H1 (cell line): ENCODE data around the gene DDX60. TPM values are rescaled to one million over a fixed set of nuclear protein-coding genes. Genes with fewer than 3 reads are reported as not detected.

ENCODE experiments used
- CTCF ChIA-PET: fragments of 300-600 bp; sonication (Branson Sonifier 250); formaldehyde crosslinking; loops from one replicate; lab custom pipeline; 2021; ENCODE audit not compliant: partially characterized antibody; lab: Charles Lee
- POLR2A ChIA-PET: fragments of 300-600 bp; sonication (Branson Sonifier 250); formaldehyde crosslinking; loops from one replicate; lab custom pipeline; 2021; ENCODE audit warnings: inconsistent platforms; ENCODE audit not compliant: partially characterized antibody; lab: Charles Lee
- DNase-seq, 2 experiments: peaks; one replicate each; pipeline versions ENCODE4 v3.0.0 to v3.0.0-alpha.2; 2010 to 2022; ENCODE audit warnings: low spot score in 2 of 2, low read depth in 1 of 2, mixed read lengths in 1 of 2
- FAIRE-seq: peaks from 2 replicates; lab custom pipeline; 2011; peaks lifted over from hg19 to GRCh38; lab: Jason Lieb, UNC
- H2AFZ ChIP-seq: 2 replicates; pipeline ENCODE4 v1.8.1; 2012; ENCODE audit warnings: low read length, inconsistent platforms
- H2AK5ac ChIP-seq: 2 replicates; pipeline ENCODE4 v1.6.1; 2013; ENCODE audit warnings: low read depth, low read length
- H2BK120ac ChIP-seq: replicated peaks from 2 replicates; pipeline ENCODE3; 2013; ENCODE audit warnings: low read depth, low read length, inconsistent platforms
- H2BK12ac ChIP-seq: 2 replicates; pipeline ENCODE4 v1.6.1; 2013; ENCODE audit warnings: low read depth, low read length
- H2BK15ac ChIP-seq: 2 replicates; pipeline ENCODE4 v1.6.1; 2013; ENCODE audit warnings: low read length
- H2BK20ac ChIP-seq: 2 replicates; pipeline ENCODE4 v1.6.1; 2013; ENCODE audit warnings: low read length
- H2BK5ac ChIP-seq: 2 replicates; pipeline ENCODE4 v1.6.1; 2013; ENCODE audit warnings: low read depth, low read length
- H3K14ac ChIP-seq: 2 replicates; pipeline ENCODE4 v1.6.1; 2013; ENCODE audit warnings: inconsistent platforms; ENCODE audit not compliant: insufficient read length
- H3K18ac ChIP-seq: 2 replicates; pipeline ENCODE4 v1.6.1; 2013; ENCODE audit warnings: low read length; ENCODE audit errors: extremely low read depth
- H3K23ac ChIP-seq: 2 replicates; pipeline ENCODE4 v1.6.1; 2013; ENCODE audit warnings: inconsistent platforms; ENCODE audit not compliant: insufficient read length
- H3K23me2 ChIP-seq: 2 replicates; pipeline ENCODE4 v1.6.1; 2013; ENCODE audit warnings: low read depth, low read length
- H3K27ac ChIP-seq: 2 replicates; pipeline ENCODE4 v1.6.1; 2011; ENCODE audit warnings: low read depth, low read length, inconsistent platforms
- H3K27me3 ChIP-seq, 4 experiments: replicated peaks in 1 of 4; 1 replicate in 1 of 4; 2 replicates in 3 of 4; pipeline versions ENCODE4 v1.6.1 to v1.8.1; 2011 to 2013; ENCODE audit warnings: low read length in 3 of 4, mild to moderate bottlenecking in 3 of 4, inconsistent platforms in 2 of 4, mixed read lengths in 2 of 4, moderate library complexity in 1 of 4; ENCODE audit not compliant: control insufficient read depth in 3 of 4, insufficient read depth in 3 of 4; ENCODE audit errors: extremely low read depth in 1 of 4
- H3K36me3 ChIP-seq, 4 experiments: 2 replicates each; pipeline versions ENCODE4 v1.6.1 to v1.8.1; 2011 to 2013; ENCODE audit warnings: mild to moderate bottlenecking in 4 of 4, low read length in 3 of 4, moderate library complexity in 2 of 4, control low read depth in 1 of 4, inconsistent platforms in 1 of 4; ENCODE audit not compliant: insufficient read depth in 4 of 4, control insufficient read depth in 2 of 4
- H3K4ac ChIP-seq: replicated peaks from 2 replicates; pipeline ENCODE3; 2013; ENCODE audit warnings: low read length, low read depth, mixed read lengths, inconsistent platforms; ENCODE audit not compliant: insufficient read length
- H3K4me1 ChIP-seq, 4 experiments: replicated peaks in 1 of 4; 1 replicate in 1 of 4; 2 replicates in 3 of 4; pipeline versions ENCODE4 v1.6.1 to v1.8.1; 2011 to 2013; ENCODE audit warnings: low read length in 3 of 4, inconsistent platforms in 2 of 4, mixed read lengths in 1 of 4; ENCODE audit not compliant: insufficient read depth in 4 of 4, control insufficient read depth in 3 of 4
- H3K4me2 ChIP-seq, 2 experiments: 2 replicates each; pipeline versions ENCODE4 v1.6.1 to v1.8.1; 2011 to 2013; ENCODE audit warnings: low read depth in 2 of 2, low read length in 2 of 2, control low read depth in 1 of 2, inconsistent platforms in 1 of 2, mild to moderate bottlenecking in 1 of 2; ENCODE audit not compliant: insufficient read depth in 1 of 2
- H3K4me3 ChIP-seq, 4 experiments: fragments of 200-600, 300-600 bp in 1 of 4; sonication (generic), shearing (Covaris generic), sonication (Bioruptor Twin) in 1 of 4; 2 replicates each; pipeline versions ENCODE4 v1.5.1 to v1.8.1; 2011 to 2016; ENCODE audit warnings: low read length in 4 of 4, low read depth in 3 of 4, control low read depth in 2 of 4, inconsistent platforms in 2 of 4, mild to moderate bottlenecking in 2 of 4, mixed read lengths in 1 of 4, moderate library complexity in 1 of 4; ENCODE audit not compliant: insufficient read depth in 2 of 4; ENCODE audit errors: extremely low read depth in 1 of 4
- H3K56ac ChIP-seq: replicated peaks from 2 replicates; pipeline ENCODE3; 2013; ENCODE audit warnings: low read depth, mild to moderate bottlenecking, mixed read lengths, low read length, inconsistent platforms; ENCODE audit not compliant: insufficient read length
- H3K79me1 ChIP-seq: 2 replicates; pipeline ENCODE4 v1.6.1; 2013; ENCODE audit warnings: low read depth, low read length, control low read depth
- H3K79me2 ChIP-seq, 2 experiments: 2 replicates each; pipeline versions ENCODE4 v1.6.1 to v1.8.1; 2012 to 2013; ENCODE audit warnings: low read length in 2 of 2, mild to moderate bottlenecking in 2 of 2, inconsistent platforms in 1 of 2; ENCODE audit not compliant: insufficient read depth in 2 of 2, control insufficient read depth in 1 of 2
- H3K9ac ChIP-seq, 4 experiments: replicated peaks in 1 of 4; 1 replicate in 1 of 4; 2 replicates in 3 of 4; pipeline versions ENCODE4 v1.6.1 to v1.8.1; 2011 to 2013; ENCODE audit warnings: low read depth in 3 of 4, low read length in 3 of 4, control low read depth in 2 of 4, mild to moderate bottlenecking in 2 of 4, moderate library complexity in 2 of 4, inconsistent platforms in 1 of 4; ENCODE audit errors: extremely low read depth in 1 of 4
- H3K9me3 ChIP-seq, 2 experiments: 2 replicates each; pipeline versions ENCODE4 v1.6.1 to v1.8.1; 2012 to 2013; ENCODE audit warnings: mild to moderate bottlenecking in 2 of 2, moderate library complexity in 2 of 2, control low read depth in 1 of 2, inconsistent platforms in 1 of 2, low read depth in 1 of 2, low read length in 1 of 2, mixed read lengths in 1 of 2; ENCODE audit not compliant: insufficient read depth in 2 of 2
- H4K20me1 ChIP-seq, 2 experiments: replicated peaks in 1 of 2; 2 replicates each; pipeline versions ENCODE3 to v1.8.1; 2011 to 2013; ENCODE audit warnings: inconsistent platforms in 2 of 2, low read length in 2 of 2, mild to moderate bottlenecking in 1 of 2; ENCODE audit not compliant: insufficient read depth in 2 of 2, control insufficient read depth in 1 of 2
- H4K5ac ChIP-seq: 2 replicates; pipeline ENCODE4 v1.6.1; 2013; ENCODE audit warnings: low read length, low read depth, mixed read lengths, inconsistent platforms; ENCODE audit not compliant: insufficient read length
- H4K8ac ChIP-seq: 2 replicates; pipeline ENCODE4 v1.8.0; 2013; ENCODE audit warnings: mild to moderate bottlenecking, moderate library complexity, low read length, inconsistent platforms; ENCODE audit not compliant: insufficient read depth; ENCODE audit errors: extremely low read depth
- H4K91ac ChIP-seq: replicated peaks from 2 replicates; pipeline ENCODE3; 2013; ENCODE audit warnings: low read length, mixed read lengths, inconsistent platforms; ENCODE audit not compliant: insufficient read length
- BACH1 ChIP-seq: IDR thresholded peaks from 2 replicates; pipeline ENCODE4 v1.6.1; 2012; ENCODE audit warnings: low read length, improper control_type of control experiment
- CEBPB ChIP-seq: IDR thresholded peaks from 2 replicates; pipeline ENCODE4 v1.6.1; 2012; ENCODE audit warnings: low read depth, low read length
- CHD1 ChIP-seq: IDR thresholded peaks from 2 replicates; pipeline ENCODE4 v1.6.1; 2012; ENCODE audit warnings: low read depth, low read length, improper control_type of control experiment
- HDAC6 ChIP-seq: IDR thresholded peaks from one replicate; pipeline ENCODE4 v1.7.1; 2012; ENCODE audit warnings: low read depth, mild to moderate bottlenecking, inconsistent platforms, low read length, moderate library complexity
- KDM1A ChIP-seq: fragments of 200-600, 300-600 bp; sonication (generic); IDR thresholded peaks from 2 replicates; pipeline ENCODE4 v1.7.1; 2016; ENCODE audit warnings: mild to moderate bottlenecking, low read length, borderline replicate concordance
- TAF7 ChIP-seq: optimal IDR thresholded peaks from 2 replicates; pipeline ENCODE3; 2011; ENCODE audit warnings: low read depth, mild to moderate bottlenecking, inconsistent platforms, low read length, moderate library complexity, borderline replicate concordance
- polyA plus RNA-seq, 7 experiments: library from polyadenylated mRNA; depleted of rRNA in 3 of 7; stranded (reverse) in 5 of 7; unstranded in 2 of 7; fragments of >200 nt in 5 of 7; fragments of 200-250 nt in 2 of 7; gene quantifications; 1 replicate in 5 of 7; 2 replicates in 1 of 7; 4 replicates in 1 of 7; pipeline versions ENCODE4 v1.2.1 to v1.2.3, GENCODE V29; 2011 to 2013; ENCODE audit warnings: missing spikeins in 2 of 7, mixed read lengths in 2 of 7
- total RNA-seq: library from RNA; stranded (reverse); fragmentation: NEBNext Ultra II Directional; extraction: Animal tissue kit (Norgen Biotek cat#: 25700); gene quantifications from 2 replicates; pipeline ENCODE4 v1.2.1, GENCODE V29; 2021
- TF ChIP-seq, protein P1 (sequence below): IDR thresholded peaks from 2 replicates; pipeline ENCODE4 v1.6.1; 2012; ENCODE audit warnings: low read length, inconsistent platforms

Gene DDX60
- total and polyA plus RNA-seq, 2 of the 8 experiments (the other 6 are each of a cell fraction or from before 2014, with no cell fraction given): 1.00 to 1.6 TPM

DNA sequence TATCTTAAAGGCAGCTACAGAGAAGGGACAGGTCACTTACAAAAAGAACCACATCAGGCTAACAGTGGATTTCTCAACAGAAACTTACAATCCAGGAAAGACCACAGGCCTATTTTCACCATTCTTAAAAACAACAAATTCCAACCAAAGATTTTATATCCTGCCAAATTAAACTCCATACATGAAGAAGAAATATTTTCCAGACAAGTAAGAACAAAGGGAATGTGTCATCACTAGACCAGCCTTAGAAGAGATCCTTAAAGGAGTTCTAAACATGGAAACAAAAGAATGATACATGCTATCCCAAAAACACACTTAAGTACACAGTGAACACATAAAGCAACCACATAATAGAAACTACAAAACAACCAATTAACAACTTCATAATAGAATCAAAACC lies 120.6 kb downstream of the DDX60 start:
- TF ChIP-seq KDM1A (no peak), CHD1 (no peak), BACH1 (no peak), CEBPB (no peak), HDAC6 (no peak), TAF7 (no peak)
- TF ChIP-seq, protein P1, sequence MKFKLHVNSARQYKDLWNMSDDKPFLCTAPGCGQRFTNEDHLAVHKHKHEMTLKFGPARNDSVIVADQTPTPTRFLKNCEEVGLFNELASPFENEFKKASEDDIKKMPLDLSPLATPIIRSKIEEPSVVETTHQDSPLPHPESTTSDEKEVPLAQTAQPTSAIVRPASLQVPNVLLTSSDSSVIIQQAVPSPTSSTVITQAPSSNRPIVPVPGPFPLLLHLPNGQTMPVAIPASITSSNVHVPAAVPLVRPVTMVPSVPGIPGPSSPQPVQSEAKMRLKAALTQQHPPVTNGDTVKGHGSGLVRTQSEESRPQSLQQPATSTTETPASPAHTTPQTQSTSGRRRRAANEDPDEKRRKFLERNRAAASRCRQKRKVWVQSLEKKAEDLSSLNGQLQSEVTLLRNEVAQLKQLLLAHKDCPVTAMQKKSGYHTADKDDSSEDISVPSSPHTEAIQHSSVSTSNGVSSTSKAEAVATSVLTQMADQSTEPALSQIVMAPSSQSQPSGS: no peak
- TF ChIP-seq, all 59 proteins: peak for 0
- H3K79me1 ChIP-seq: no peaks in the 10 kb centered on the region
- H3K4me1 ChIP-seq: no peaks in the 10 kb centered on the region
- no peak overlapping the region for H2BK20ac ChIP-seq
- H3K4ac ChIP-seq: no peak overlapping the region
- no peak overlapping the region for H3K9ac ChIP-seq
- no peak overlapping the region for H2BK5ac ChIP-seq
- H4K5ac ChIP-seq: no peak overlapping the region
- no peak overlapping the region for H3K18ac ChIP-seq
- H3K79me2 ChIP-seq: no peaks in the 10 kb centered on the region
- H3K9me3 ChIP-seq: peaks cover 10 to 16% of the 10 kb centered on the region in 2 experiments
- DNase-seq (no peak), FAIRE-seq (no peak)
- no peak overlapping the region for H3K4me2 ChIP-seq
- no peak overlapping the region for H2BK12ac ChIP-seq
- ChIA-PET CTCF (interaction anchor here (1.3 kb wide), 1 partner anchor 11 kb away, joined by 3 read pairs; no protein-coding TSS in a partner anchor), POLR2A (no interaction called here)
- no peak overlapping the region for H3K56ac ChIP-seq
- no peak overlapping the region for H2BK120ac ChIP-seq
- H3K14ac ChIP-seq: no peak overlapping the region
- no peak overlapping the region for H3K23ac ChIP-seq
- H3K27ac ChIP-seq: no peak overlapping the region
- H3K4me3 ChIP-seq: no peak overlapping the region
- no peaks in the 10 kb centered on the region for H3K36me3 ChIP-seq
- no peaks in the 10 kb centered on the region for H3K27me3 ChIP-seq
- no peak overlapping the region for H2AK5ac ChIP-seq
- H4K20me1 ChIP-seq: no peaks in the 10 kb centered on the region
- H4K8ac ChIP-seq: no peak overlapping the region
- no peak overlapping the region for H2BK15ac ChIP-seq
- no peaks in the 10 kb centered on the region for H3K23me2 ChIP-seq
- no peak overlapping the region for H2AFZ ChIP-seq
- no peak overlapping the region for H4K91ac ChIP-seq
